K562 (cell line): ENCODE measurements around the gene OR8D2. TPM values are rescaled to one million over a fixed set of nuclear protein-coding genes. Genes with fewer than 3 reads are reported as not detected.
"Not testable (repeated sequence)": the region's sequence is repeated elsewhere in the genome, so short reads cannot be mapped to it uniquely, and the experiment has no call there.

Source experiments
- ATAC-seq: fragments of 200-7000 bp; cut with Tn5 transposase; 3 replicates; pipeline ENCODE4 v1.9.1; 2020; ENCODE audit warnings: moderate library complexity
- BruUV-seq: library from RNA; stranded (reverse); fragments of 400-500 nt; replicated peaks from 2 replicates; lab custom pipeline; 2021; lab: Mats Ljungman, UMichigan
- CTCF ChIA-PET: fragments of 300-600 bp; formaldehyde crosslinking; extraction: SDS; loops from one replicate; lab custom pipeline; 2021; ENCODE audit warnings: low intra/inter-chr PET ratio; lab: Yijun Ruan, JAX
- POLR2A ChIA-PET: fragments of 300-600, 350-650 bp; sonication (Branson Sonifier 250); formaldehyde crosslinking; extraction: SDS; loops from one replicate; lab custom pipeline; 2021; ENCODE audit warnings: antibody characterized with exemption, inconsistent platforms; lab: Yijun Ruan, JAX
- DNase-seq, 4 experiments: peaks; one replicate each; pipeline versions ENCODE4 v3.0.0 to v3.0.0-alpha.2; 2011 to 2018; ENCODE audit warnings: low spot score in 3 of 4, mixed read lengths in 3 of 4; ENCODE audit errors: extremely low read depth in 1 of 4
- FAIRE-seq: peaks from 2 replicates; lab custom pipeline; 2011; peaks lifted over from hg19 to GRCh38; lab: Jason Lieb, UNC
- H2AFZ ChIP-seq: 2 replicates; pipeline ENCODE4 v1.6.0; 2011; ENCODE audit warnings: low read depth, low read length, control low read depth, inconsistent platforms
- H3K27ac ChIP-seq: fragments of 200-600 bp; 3 replicates; pipeline ENCODE4 v1.8.0; 2011; ENCODE audit warnings: low read depth, mild to moderate bottlenecking, control low read depth, inconsistent platforms, low read length, moderate library complexity, mixed read lengths; ENCODE audit errors: extremely low read depth
- H3K27me3 ChIP-seq, 2 experiments: fragments of 300-600 bp in 1 of 2; 2 replicates in 1 of 2; 3 replicates in 1 of 2; pipeline versions ENCODE4 v1.6.0 to v1.8.0; 2011; ENCODE audit warnings: inconsistent platforms in 2 of 2, low read length in 2 of 2, mild to moderate bottlenecking in 1 of 2, mixed read lengths in 1 of 2, moderate library complexity in 1 of 2; ENCODE audit not compliant: control insufficient read depth in 2 of 2, insufficient read depth in 2 of 2
- H3K36me3 ChIP-seq: fragments of 300-600 bp; 3 replicates; pipeline ENCODE4 v1.8.0; 2011; ENCODE audit warnings: mild to moderate bottlenecking, low read length, inconsistent platforms; ENCODE audit not compliant: control insufficient read depth, insufficient read depth
- H3K4me1 ChIP-seq, 2 experiments: fragments of 200-600 bp in 1 of 2; replicated peaks in 1 of 2; 2 replicates in 1 of 2; 3 replicates in 1 of 2; pipeline versions ENCODE4 v1.5.1 to v1.8.0; 2011; ENCODE audit warnings: inconsistent platforms in 2 of 2, low read length in 2 of 2, mild to moderate bottlenecking in 1 of 2, mixed read lengths in 1 of 2, moderate library complexity in 1 of 2; ENCODE audit not compliant: control insufficient read depth in 2 of 2, insufficient read depth in 2 of 2
- H3K4me2 ChIP-seq: 2 replicates; pipeline ENCODE4 v1.6.1; 2011; ENCODE audit warnings: low read length, control low read depth, inconsistent platforms, mixed read lengths; ENCODE audit not compliant: insufficient read depth
- H3K4me3 ChIP-seq: fragments of 200-600 bp; sonication (generic), shearing (Covaris generic); 2 replicates; pipeline ENCODE4 v1.5.1; 2016; ENCODE audit warnings: control low read depth, inconsistent platforms
- H3K79me2 ChIP-seq: fragments of 200-600 bp; 3 replicates; pipeline ENCODE4 v1.8.0; 2011; ENCODE audit warnings: low read length, inconsistent platforms; ENCODE audit not compliant: control insufficient read depth, insufficient read depth
- H3K9ac ChIP-seq, 2 experiments: 2 replicates each; pipeline versions ENCODE4 v1.6.0 to v1.6.1; 2011; ENCODE audit warnings: low read depth in 2 of 2, low read length in 2 of 2, control low read depth in 1 of 2, inconsistent platforms in 1 of 2, mild to moderate bottlenecking in 1 of 2, mixed read lengths in 1 of 2; ENCODE audit not compliant: insufficient read depth in 1 of 2
- H3K9me1 ChIP-seq: one replicate; pipeline ENCODE4 v1.6.0; 2011; ENCODE audit warnings: inconsistent platforms, mild to moderate bottlenecking, low read length, moderate library complexity; ENCODE audit not compliant: control insufficient read depth, insufficient read depth
- H3K9me3 ChIP-seq: replicated peaks from 2 replicates; pipeline ENCODE4 v1.5.1; 2011; ENCODE audit warnings: low read depth, low read length, inconsistent platforms; ENCODE audit not compliant: control insufficient read depth, insufficient read depth
- H4K20me1 ChIP-seq: replicated peaks from 2 replicates; pipeline ENCODE4 v1.6.1; 2011; ENCODE audit warnings: low read length, inconsistent platforms, mixed read lengths; ENCODE audit not compliant: control insufficient read depth, insufficient read depth
- C11orf30 ChIP-seq: fragments of 450-650 bp; IDR thresholded peaks from 2 replicates; pipeline ENCODE4 v1.6.1; 2016; ENCODE audit warnings: low read depth, mild to moderate bottlenecking
- FOSL1 ChIP-seq: fragments of 200-800 bp; sonication (Bioruptor generic); conservative IDR thresholded peaks from 2 replicates; pipeline ENCODE4 v1.6.1; 2016; ENCODE audit warnings: missing genetic modification characterization, missing compliant biosample characterization
- MAFF ChIP-seq: IDR thresholded peaks from 2 replicates; pipeline ENCODE4 v1.6.1; 2012; ENCODE audit warnings: low read length, improper control_type of control experiment
- MAFG ChIP-seq: fragments of 450-650 bp; conservative IDR thresholded peaks from 2 replicates; pipeline ENCODE4 v1.6.1; 2016; ENCODE audit warnings: missing genetic modification characterization, missing compliant biosample characterization
- NFE2 ChIP-seq: IDR thresholded peaks from 2 replicates; pipeline ENCODE4 v1.6.1; 2014; ENCODE audit warnings: antibody characterized with exemption, low read depth
- VEZF1 ChIP-seq: fragments of 200-800 bp; sonication (Bioruptor generic); IDR thresholded peaks from 2 replicates; pipeline ENCODE4 v1.6.1; 2017; ENCODE audit warnings: missing genetic modification characterization, missing compliant biosample characterization
- WGBS: fragments of 100-300 bp; shearing (Covaris generic); methylation state at CpG from one replicate; pipeline ENCODE4 v1.1.6; 2016; ENCODE audit warnings: low coverage, mixed read lengths; ENCODE audit not compliant: insufficient coverage; ENCODE audit errors: missing lambda C conversion rate; 5-methylcytosine and 5-hydroxymethylcytosine counted together
- in situ Hi-C: fragments of 300-500 bp; cut with MboI; formaldehyde crosslinking; loops from 4 replicates; pipeline ENCODE4 v1.15.0; 2018; ENCODE audit warnings: inconsistent platforms, mixed read lengths
- intact Hi-C: fragments of 100-400 bp; cut with micrococcal nuclease; formaldehyde crosslinking; loops from 2 replicates; pipeline ENCODE4 v1.14.2; 2022
- polyA plus RNA-seq, 8 experiments: library from polyadenylated mRNA; depleted of rRNA in 4 of 8; stranded (reverse) in 5 of 8; unstranded in 3 of 8; fragments of >200 nt; fragmentation: Nextera tagmentation in 2 of 8; fragmentation: Illumina TruSeq in 1 of 8; extraction: Ambion mirVana in 2 of 8; extraction: Trizol in 1 of 8; gene quantifications; 2 replicates each; pipeline versions ENCODE4 v1.2.1 to v1.2.3, GENCODE V29; 2011 to 2014; ENCODE audit warnings: inconsistent platforms in 1 of 8, missing spikeins in 1 of 8
- total RNA-seq, 7 experiments: library from RNA; depleted of rRNA in 6 of 7; stranded (reverse); fragments of >200 nt in 6 of 7; fragmentation: Illumina TruSeq in 2 of 7; extraction: Trizol in 2 of 7; gene quantifications; 2 replicates each; pipeline versions ENCODE4 v1.2.1 to v1.2.3, GENCODE V29; 2011 to 2021; ENCODE audit warnings: low replicate concordance in 1 of 7

The OR8D2 gene
- total and polyA plus RNA-seq, 9 of the 15 experiments (the other 6 are each of a cell fraction or from before 2014, with no cell fraction given), result 0.06 to 0.21 TPM; not detected in 7

DNA sequence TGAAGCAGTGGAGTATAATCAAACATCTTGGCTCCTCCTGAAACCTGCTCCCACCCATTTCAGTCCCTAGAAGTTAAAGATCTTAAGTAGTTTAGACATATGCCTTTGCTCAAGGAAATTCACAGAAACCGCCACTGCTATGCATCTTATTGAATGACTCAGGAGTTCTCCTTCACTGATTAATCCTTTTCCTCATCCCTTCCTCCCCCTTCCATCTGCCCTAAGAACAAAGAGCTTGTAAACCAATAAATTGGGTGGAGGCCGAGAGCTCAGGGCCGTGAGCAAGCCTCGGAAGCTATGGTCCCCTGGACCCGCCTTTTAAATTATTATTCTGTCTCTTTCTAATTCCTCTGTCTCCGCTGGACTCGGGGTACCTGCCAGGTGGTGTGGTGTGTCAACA, 49.1 kb downstream of the OR8D2 start:
- H3K4me1 ChIP-seq, H4K20me1 ChIP-seq, ATAC-seq, H3K27me3 ChIP-seq, H3K9me1 ChIP-seq, in situ Hi-C loops, CTCF ChIA-PET, H3K9ac ChIP-seq, H2AFZ ChIP-seq, H3K36me3 ChIP-seq, H3K79me2 ChIP-seq, FAIRE-seq, BruUV-seq, H3K4me3 ChIP-seq, H3K9me3 ChIP-seq, intact Hi-C loops, POLR2A ChIA-PET: not testable (repeated sequence)
- Histone ChIP-seq H3K4me2 (0 out of 2 replicates have a peak overlapping the region, but pooled peaks have one; percentile 10), H3K27ac (peak overlapping the region; percentile 37; the same call in 1 of the 3 replicates)
- 35% methylated on average over 7 of the region's 7 CpGs for WGBS
- TF ChIP-seq MAFG (tag) (peak; percentile 36; the same call in 1 of the 2 replicates), VEZF1 (0 out of 2 replicates have a peak, but pooled peaks have one; percentile 20), MAFF (peak; percentile 14; the same call in 1 of the 2 replicates), C11orf30 (peak; percentile 41; the same call in 1 of the 2 replicates), FOSL1 (tag) (peak; percentile 50), NFE2 (peak; percentile 76)
- peak in 1 of 4 experiments; percentile 28 for DNase-seq

Other genes with a start within 250 kb of the OR8D2 start
Only the 7 nearest of the 11 such genes appear.
- 0.57 and 0.59 TPM in 2 replicates for gene OR8G1, start 79.1 kb downstream of the OR8D2 start, total RNA-seq (2014; rRNA removed)
- gene OR8G1, start 79.1 kb downstream of the OR8D2 start, total RNA-seq (2014; rRNA removed; fragmentation: Illumina TruSeq; extraction: Trizol), result 1.4 and 1.7 TPM in 2 replicates
- 0.91 and 1.7 TPM in 2 replicates for gene OR8G1, start 79.1 kb downstream of the OR8D2 start, total RNA-seq (2015; rRNA removed; fragmentation: Illumina TruSeq; extraction: Trizol)
- 0.44 and 0.54 TPM in 2 replicates for gene OR8G1, start 79.1 kb downstream of the OR8D2 start, total RNA-seq (2021)
- 0.57 and 0.83 TPM in 2 replicates for gene OR8G1, start 79.1 kb downstream of the OR8D2 start, polyA plus RNA-seq (2011; rRNA removed)
- 0.10 and 0.25 TPM in 2 replicates for gene OR8G1, start 79.1 kb downstream of the OR8D2 start, polyA plus RNA-seq (2014; fragmentation: Illumina TruSeq; extraction: Trizol)
- gene OR8G1, start 79.1 kb downstream of the OR8D2 start, polyA plus RNA-seq (2014; fragmentation: Nextera tagmentation; extraction: Ambion mirVana), result under 1 TPM in 1 of 2 experiments, not detected in 1; 0.03 TPM
- gene OR8G1, start 79.1 kb downstream of the OR8D2 start, polyA plus RNA-seq (2014; rRNA removed), result 0.12 and 0.16 TPM in 2 replicates
- 0.18 and 0.94 TPM in 2 replicates for gene OR8G5, start 63.8 kb downstream of the OR8D2 start, total RNA-seq (2014; rRNA removed)
- 1.9 and 2.6 TPM in 2 replicates for gene OR8G5, start 63.8 kb downstream of the OR8D2 start, total RNA-seq (2014; rRNA removed; fragmentation: Illumina TruSeq; extraction: Trizol)
- gene OR8G5, start 63.8 kb downstream of the OR8D2 start, total RNA-seq (2015; rRNA removed; fragmentation: Illumina TruSeq; extraction: Trizol), result 2.3 and 2.6 TPM in 2 replicates
- gene OR8G5, start 63.8 kb downstream of the OR8D2 start, total RNA-seq (2021), result 1.4 and 1.7 TPM in 2 replicates
- gene OR8G5, start 63.8 kb downstream of the OR8D2 start, polyA plus RNA-seq (2011; rRNA removed), result 2.2 and 3.8 TPM in 2 replicates
- 1.7 and 2.1 TPM in 2 replicates for gene OR8G5, start 63.8 kb downstream of the OR8D2 start, polyA plus RNA-seq (2014; fragmentation: Illumina TruSeq; extraction: Trizol)
- 1 to 10 TPM in 1 of 2 experiments, under 1 TPM in 1; 0.98 to 1.2 TPM for gene OR8G5, start 63.8 kb downstream of the OR8D2 start, polyA plus RNA-seq (2014; fragmentation: Nextera tagmentation; extraction: Ambion mirVana)
- gene OR8G5, start 63.8 kb downstream of the OR8D2 start, polyA plus RNA-seq (2014; rRNA removed), result 1.5 and 1.7 TPM in 2 replicates
- gene OR8D1, start 6.2 kb downstream of the OR8D2 start, total RNA-seq (2014; rRNA removed), result not detected in 2 replicates
- gene OR8D1, start 6.2 kb downstream of the OR8D2 start, total RNA-seq (2014; rRNA removed; fragmentation: Illumina TruSeq; extraction: Trizol), result not detected in 2 replicates
- not detected in 2 replicates for gene OR8D1, start 6.2 kb downstream of the OR8D2 start, total RNA-seq (2015; rRNA removed; fragmentation: Illumina TruSeq; extraction: Trizol)
- not detected in 2 replicates for gene OR8D1, start 6.2 kb downstream of the OR8D2 start, total RNA-seq (2021)
- gene OR8D1, start 6.2 kb downstream of the OR8D2 start, polyA plus RNA-seq (2011; rRNA removed), result not detected in 2 replicates
- gene OR8D1, start 6.2 kb downstream of the OR8D2 start, polyA plus RNA-seq (2014; fragmentation: Illumina TruSeq; extraction: Trizol), result not detected in 2 replicates
- under 1 TPM; 0.08 to 0.55 TPM for gene OR8D1, start 6.2 kb downstream of the OR8D2 start, polyA plus RNA-seq (2014; fragmentation: Nextera tagmentation; extraction: Ambion mirVana)
- gene OR8D1, start 6.2 kb downstream of the OR8D2 start, polyA plus RNA-seq (2014; rRNA removed), result not detected in 2 replicates
- not detected in 2 replicates for gene OR8B2, start 64.3 kb upstream of the OR8D2 start, total RNA-seq (2014; rRNA removed)
- not detected in 2 replicates for gene OR8B2, start 64.3 kb upstream of the OR8D2 start, total RNA-seq (2014; rRNA removed; fragmentation: Illumina TruSeq; extraction: Trizol)
- gene OR8B2, start 64.3 kb upstream of the OR8D2 start, total RNA-seq (2015; rRNA removed; fragmentation: Illumina TruSeq; extraction: Trizol), result not detected in 2 replicates
- gene OR8B2, start 64.3 kb upstream of the OR8D2 start, total RNA-seq (2021), result not detected in 2 replicates
- gene OR8B2, start 64.3 kb upstream of the OR8D2 start, polyA plus RNA-seq (2011; rRNA removed), result not detected in 2 replicates
- not detected in 2 replicates for gene OR8B2, start 64.3 kb upstream of the OR8D2 start, polyA plus RNA-seq (2014; fragmentation: Illumina TruSeq; extraction: Trizol)
- gene OR8B2, start 64.3 kb upstream of the OR8D2 start, polyA plus RNA-seq (2014; fragmentation: Nextera tagmentation; extraction: Ambion mirVana), result under 1 TPM in 1 of 2 experiments, not detected in 1; 0.56 TPM
- gene OR8B2, start 64.3 kb upstream of the OR8D2 start, polyA plus RNA-seq (2014; rRNA removed), result not detected in 2 replicates
- not detected in 2 replicates for gene OR8B3, start 78.8 kb upstream of the OR8D2 start, total RNA-seq (2014; rRNA removed)
- gene OR8B3, start 78.8 kb upstream of the OR8D2 start, total RNA-seq (2014; rRNA removed; fragmentation: Illumina TruSeq; extraction: Trizol), result not detected in 2 replicates
- gene OR8B3, start 78.8 kb upstream of the OR8D2 start, total RNA-seq (2015; rRNA removed; fragmentation: Illumina TruSeq; extraction: Trizol), result not detected in 2 replicates
- not detected in 2 replicates for gene OR8B3, start 78.8 kb upstream of the OR8D2 start, total RNA-seq (2021)
- gene OR8B3, start 78.8 kb upstream of the OR8D2 start, polyA plus RNA-seq (2011; rRNA removed), result not detected in 2 replicates
- gene OR8B3, start 78.8 kb upstream of the OR8D2 start, polyA plus RNA-seq (2014; fragmentation: Illumina TruSeq; extraction: Trizol), result not detected in 2 replicates
- under 1 TPM in 1 of 2 experiments, not detected in 1; 0.13 TPM for gene OR8B3, start 78.8 kb upstream of the OR8D2 start, polyA plus RNA-seq (2014; fragmentation: Nextera tagmentation; extraction: Ambion mirVana)
- gene OR8B3, start 78.8 kb upstream of the OR8D2 start, polyA plus RNA-seq (2014; rRNA removed), result not detected in 2 replicates
- gene OR8B4, start 104.7 kb upstream of the OR8D2 start, total RNA-seq (2014; rRNA removed), result not detected in 2 replicates
- not detected in 2 replicates for gene OR8B4, start 104.7 kb upstream of the OR8D2 start, total RNA-seq (2014; rRNA removed; fragmentation: Illumina TruSeq; extraction: Trizol)
- not detected in 2 replicates for gene OR8B4, start 104.7 kb upstream of the OR8D2 start, total RNA-seq (2015; rRNA removed; fragmentation: Illumina TruSeq; extraction: Trizol)
- not detected in 2 replicates for gene OR8B4, start 104.7 kb upstream of the OR8D2 start, total RNA-seq (2021)
- gene OR8B4, start 104.7 kb upstream of the OR8D2 start, polyA plus RNA-seq (2011; rRNA removed), result not detected in 2 replicates
- gene OR8B4, start 104.7 kb upstream of the OR8D2 start, polyA plus RNA-seq (2014; fragmentation: Illumina TruSeq; extraction: Trizol), result not detected in 2 replicates
- not detected for gene OR8B4, start 104.7 kb upstream of the OR8D2 start, polyA plus RNA-seq (2014; fragmentation: Nextera tagmentation; extraction: Ambion mirVana)
- gene OR8B4, start 104.7 kb upstream of the OR8D2 start, polyA plus RNA-seq (2014; rRNA removed), result not detected in 2 replicates
- gene OR8B8, start 125.5 kb upstream of the OR8D2 start, total RNA-seq (2014; rRNA removed), result not detected in 2 replicates
- gene OR8B8, start 125.5 kb upstream of the OR8D2 start, total RNA-seq (2014; rRNA removed; fragmentation: Illumina TruSeq; extraction: Trizol), result not detected in 2 replicates
- not detected in 2 replicates for gene OR8B8, start 125.5 kb upstream of the OR8D2 start, total RNA-seq (2015; rRNA removed; fragmentation: Illumina TruSeq; extraction: Trizol)
- gene OR8B8, start 125.5 kb upstream of the OR8D2 start, total RNA-seq (2021), result not detected in 2 replicates
- gene OR8B8, start 125.5 kb upstream of the OR8D2 start, polyA plus RNA-seq (2011; rRNA removed), result not detected in 2 replicates
- not detected in 2 replicates for gene OR8B8, start 125.5 kb upstream of the OR8D2 start, polyA plus RNA-seq (2014; fragmentation: Illumina TruSeq; extraction: Trizol)
- under 1 TPM in 1 of 2 experiments, not detected in 1; 0.18 TPM for gene OR8B8, start 125.5 kb upstream of the OR8D2 start, polyA plus RNA-seq (2014; fragmentation: Nextera tagmentation; extraction: Ambion mirVana)
- gene OR8B8, start 125.5 kb upstream of the OR8D2 start, polyA plus RNA-seq (2014; rRNA removed), result not detected in 2 replicates